OCI-LY1 (cell line): Measurements from ENCODE around the gene CIBAR2.

Experiments used
- CTCF ChIP-seq: fragments of 200-600 bp; sonication (generic), shearing (Covaris generic); IDR thresholded peaks from 2 replicates; pipeline ENCODE4 v1.5.1; 2017; ENCODE audit warnings: mild to moderate bottlenecking, antibody characterized with exemption, low read length, moderate library complexity, mixed read lengths
- EZH2 ChIP-seq: fragments of 200-600 bp; sonication (generic), shearing (Covaris generic); IDR thresholded peaks from 2 replicates; pipeline ENCODE4 v1.8.0; 2017; ENCODE audit warnings: borderline replicate concordance, mixed run types, mild to moderate bottlenecking, antibody characterized with exemption, low read length, moderate library complexity, mixed read lengths

- TF ChIP-seq CTCF (no peak), EZH2 (no peak)
Measured at GRCh38 chr16:85107532-85107931, 4.7 kb downstream of the CIBAR2 start.
